Stimulated activated CD4-positive, alpha-beta T cell treated with anti-CD3 and anti-CD28 coated beads, Interleukin-1b, Interleukin-23, amount 100 ng/mL, for 4 hours (primary cell): ENCODE measurements around the gene AUTS2.

Experiments used
- DNase-seq, 2 donors: peaks; one replicate each; pipeline ENCODE4 v3.0.0-alpha.2; 2020; ENCODE audit warnings: low read depth in 2 of 2

Gene AUTS2

GRCh38 chr7:69992938-69993337 is 394.7 kb downstream of the AUTS2 start:
- DNase-seq, result no peak

GRCh38 chr7:69994218-69994617 is 395.9 kb downstream of the AUTS2 start:
- DNase-seq, result no peak

- DNase-seq, result no peak
Observed at GRCh38 chr7:69994886-69995542, 396.7 kb downstream of the AUTS2 start.

DNA sequence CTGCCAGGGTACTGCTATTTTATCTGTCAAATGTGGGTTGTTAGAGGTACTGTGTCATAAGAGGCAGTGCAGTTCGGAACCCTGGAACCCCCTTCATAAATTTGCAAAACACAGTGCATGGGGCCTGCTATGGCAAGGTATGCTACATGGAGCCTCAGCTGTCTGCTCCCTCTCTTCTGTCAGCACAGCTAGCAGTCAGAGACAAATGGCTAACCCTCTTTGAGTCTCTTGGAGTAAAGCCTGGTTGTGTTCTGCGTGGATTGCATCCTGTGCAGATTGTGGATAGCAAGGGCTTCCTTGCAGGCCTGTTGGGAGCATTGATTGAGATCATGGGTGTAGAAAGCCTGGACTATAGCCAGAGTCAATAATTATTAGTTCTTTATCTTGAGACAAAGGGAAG is 397.8 kb downstream of the AUTS2 start:
- DNase-seq, result no peak

- no peak for DNase-seq
Observed at GRCh38 chr7:70000737-70001348, 402.6 kb downstream of the AUTS2 start.

GRCh38 chr7:70005480-70005879 is 407.2 kb downstream of the AUTS2 start:
- no peak for DNase-seq

- no peak for DNase-seq
Observed at GRCh38 chr7:70005891-70006260, 407.6 kb downstream of the AUTS2 start.

GRCh38 chr7:70006261-70006920 is 408.1 kb downstream of the AUTS2 start:
- DNase-seq, result no peak

DNA sequence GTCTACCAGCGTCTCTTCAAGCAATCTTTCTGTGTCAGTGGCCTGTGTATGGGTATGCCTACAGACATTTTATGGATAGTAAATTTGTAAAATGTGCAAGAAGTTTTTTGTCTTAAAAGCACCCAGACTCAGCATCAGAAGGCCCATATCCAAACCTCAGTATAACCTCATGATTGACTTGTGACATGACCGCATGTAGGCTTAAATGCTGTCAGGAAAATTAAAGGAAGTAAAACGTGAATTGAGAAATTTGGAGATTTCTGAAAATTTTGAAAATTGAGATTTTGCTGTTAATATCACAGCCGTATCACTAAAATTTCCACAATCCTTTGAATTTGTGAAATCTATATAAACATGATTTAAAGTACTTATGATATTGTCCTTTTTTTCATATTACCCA is 410.2 kb downstream of the AUTS2 start:
- DNase-seq, result no peak

GRCh38 chr7:70014472-70015177 is 416.4 kb downstream of the AUTS2 start:
- DNase-seq, result no peak

DNA sequence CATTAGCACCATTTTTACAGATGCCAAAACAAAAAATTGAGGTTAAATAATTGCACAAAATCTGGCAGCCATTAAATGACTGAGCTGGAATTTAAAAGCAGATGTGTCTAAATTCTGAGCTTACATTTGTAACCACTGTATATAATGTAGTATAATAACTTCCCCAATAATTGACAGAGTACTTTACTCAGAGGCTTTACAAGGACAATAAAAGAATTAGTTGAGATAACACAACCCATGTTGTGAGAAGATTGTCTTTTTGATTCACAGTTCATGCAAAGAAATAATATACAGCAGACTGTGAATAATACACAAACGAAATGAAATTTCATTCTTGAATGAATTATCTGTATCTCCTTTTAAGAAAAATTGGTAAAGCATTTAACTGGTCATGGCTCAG is 417.1 kb downstream of the AUTS2 start:
- no peak for DNase-seq

GRCh38 chr7:70016044-70016770 is 417.9 kb downstream of the AUTS2 start:
- no peak for DNase-seq

GRCh38 chr7:70017357-70017756 is 419.1 kb downstream of the AUTS2 start:
- no peak for DNase-seq

DNA sequence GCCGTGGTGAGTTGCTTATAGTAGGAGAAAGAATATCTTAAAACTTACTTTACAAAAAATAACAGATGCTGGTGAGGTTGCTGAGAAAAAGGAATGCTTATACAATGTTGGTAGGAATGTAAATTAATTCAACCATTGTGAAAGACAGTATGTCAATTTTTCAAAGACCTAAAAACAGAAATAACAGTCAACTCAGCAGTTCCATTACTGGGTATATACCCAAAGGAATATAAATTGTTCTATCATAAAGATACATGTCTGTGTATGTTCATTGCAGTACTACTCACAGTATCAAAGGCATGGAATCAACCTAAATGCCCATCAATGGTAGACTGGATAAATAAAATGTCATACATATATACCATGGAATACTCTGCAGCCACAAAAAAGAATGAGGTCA is 420.4 kb downstream of the AUTS2 start:
- no peak for DNase-seq

DNA sequence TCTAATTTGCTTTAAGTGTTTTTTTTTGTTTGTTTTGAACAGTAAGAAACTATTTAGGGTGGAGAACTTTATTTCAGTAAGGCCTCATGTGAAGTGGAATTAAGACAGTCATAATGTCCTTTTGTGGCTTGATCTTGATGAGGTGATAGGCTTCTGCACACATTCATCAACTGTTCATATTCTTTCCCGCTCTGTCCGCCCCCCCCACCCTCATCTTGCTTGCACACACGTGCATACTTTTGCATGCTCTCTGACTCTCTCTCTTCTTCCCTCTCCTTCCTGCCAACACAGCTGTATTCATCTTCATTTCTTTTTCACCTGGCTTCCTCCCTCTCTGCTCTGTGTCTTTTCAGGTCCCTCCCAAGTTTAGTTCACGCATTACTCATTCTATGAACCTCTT is 429.6 kb downstream of the AUTS2 start:
- no peak for DNase-seq

GRCh38 chr7:70028620-70029019 is 430.3 kb downstream of the AUTS2 start:
- DNase-seq, result no peak

DNA sequence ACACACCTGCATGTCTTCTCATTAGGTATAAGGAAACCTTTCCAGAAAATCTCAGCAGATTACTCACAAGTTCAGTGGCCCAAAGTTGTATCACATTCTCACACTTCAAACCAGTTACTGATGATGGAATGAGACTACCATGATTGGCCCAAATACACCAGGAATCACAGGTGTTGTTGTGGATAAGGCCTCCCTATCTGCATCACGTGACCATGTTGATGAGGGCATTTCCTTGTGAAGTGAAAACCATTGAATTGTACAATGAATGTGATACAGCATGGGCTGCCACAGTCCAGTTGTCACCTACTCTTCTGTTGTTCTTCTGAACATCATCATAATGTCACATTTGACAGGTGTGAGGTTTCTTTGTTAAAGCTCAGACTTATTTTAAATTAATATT is 431.7 kb downstream of the AUTS2 start:
- no peak for DNase-seq

- no peak for DNase-seq
Observed at GRCh38 chr7:70030745-70031144, 432.5 kb downstream of the AUTS2 start.

- no peak for DNase-seq
Observed at GRCh38 chr7:70031245-70031644, 433.0 kb downstream of the AUTS2 start.

GRCh38 chr7:70032649-70033048 is 434.4 kb downstream of the AUTS2 start:
- no peak for DNase-seq

DNA sequence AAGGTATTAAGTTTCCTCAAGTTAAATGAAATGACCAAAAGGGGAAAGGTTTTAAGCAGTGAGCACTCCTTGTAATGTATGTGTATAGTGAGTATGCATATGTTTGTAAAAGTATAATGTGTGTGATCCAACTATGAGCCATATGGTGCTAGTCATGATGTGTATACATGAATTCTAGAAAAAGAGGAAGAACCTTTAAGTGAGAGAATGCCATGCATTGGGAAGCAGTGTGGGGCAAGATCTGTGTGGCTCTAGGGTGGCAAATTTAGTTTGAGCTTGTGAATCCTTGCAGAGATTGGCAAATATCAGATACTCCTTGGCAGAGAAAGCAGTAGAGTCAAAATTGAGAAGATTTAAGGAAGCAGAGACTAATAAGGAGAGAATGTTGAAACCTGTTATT is 435.0 kb downstream of the AUTS2 start:
- no peak for DNase-seq

GRCh38 chr7:70034999-70035398 is 436.7 kb downstream of the AUTS2 start:
- no peak for DNase-seq
